HT1080 (cell line): ENCODE results near the gene MTMR1. TPM values are rescaled to one million over a fixed set of nuclear protein-coding genes. Genes with fewer than 3 reads are reported as not detected.

ENCODE experiments used
- DNase-seq: peaks from one replicate; pipeline ENCODE4 v3.0.0-alpha.2; 2015; ENCODE audit warnings: low read depth
- total RNA-seq: library from RNA; depleted of rRNA; stranded (reverse); fragments of >200 nt; shearing (Covaris generic); gene quantifications from 2 replicates; pipeline ENCODE4 v1.2.3, GENCODE V29; 2014

MTMR1 gene
- total RNA-seq, 1 experiment from 2014 or later: 10.7 TPM

GRCh38 chrX:150696331-150696730 is 3.1 kb downstream of the MTMR1 start:
- DNase-seq: no peak

DNA sequence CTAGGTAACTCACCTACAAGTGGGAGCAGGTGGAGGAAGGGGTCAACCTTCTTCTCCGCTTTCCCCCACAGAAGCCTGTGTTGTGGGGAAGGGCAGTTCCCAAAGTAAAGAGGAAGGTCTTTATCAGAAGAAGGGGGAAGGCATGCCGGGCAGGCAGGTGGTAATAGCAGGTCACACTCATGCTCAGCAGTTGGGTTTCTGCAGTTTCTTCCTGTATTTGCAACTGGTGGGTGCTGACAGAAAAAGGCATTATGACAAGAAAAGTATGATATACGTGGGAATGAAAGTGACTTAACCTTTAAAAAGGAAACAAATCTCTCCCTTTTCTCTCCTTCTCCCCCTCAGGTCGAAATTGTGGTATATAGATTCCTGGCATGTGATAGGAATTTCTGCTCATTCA is 3.7 kb downstream of the MTMR1 start:
- no peak for DNase-seq

- DNase-seq: no peak
These were observed 4.4 kb downstream of the MTMR1 start for GRCh38 chrX:150697641-150698040.

DNA sequence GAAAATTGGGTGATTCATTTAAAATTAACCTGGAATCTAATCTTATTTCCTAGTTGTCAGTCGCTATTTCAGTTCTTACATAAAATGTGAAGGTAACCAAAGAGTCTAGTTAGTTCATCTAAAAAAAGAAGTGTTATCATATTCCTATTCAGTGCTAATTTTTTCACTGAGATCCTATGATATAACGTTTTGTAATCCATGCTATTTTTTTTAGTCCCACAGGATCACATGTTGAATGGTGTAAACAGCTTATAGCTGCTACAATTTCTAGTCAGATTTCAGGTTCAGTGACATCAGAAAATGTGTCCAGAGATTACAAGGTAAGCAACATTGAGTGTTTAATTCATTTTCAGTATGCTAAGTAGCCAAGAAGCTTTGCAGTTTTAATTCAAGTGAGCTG is 5.8 kb downstream of the MTMR1 start:
- DNase-seq: no peak

GRCh38 chrX:150700107-150700506 is 6.9 kb downstream of the MTMR1 start:
- no peak for DNase-seq

DNA sequence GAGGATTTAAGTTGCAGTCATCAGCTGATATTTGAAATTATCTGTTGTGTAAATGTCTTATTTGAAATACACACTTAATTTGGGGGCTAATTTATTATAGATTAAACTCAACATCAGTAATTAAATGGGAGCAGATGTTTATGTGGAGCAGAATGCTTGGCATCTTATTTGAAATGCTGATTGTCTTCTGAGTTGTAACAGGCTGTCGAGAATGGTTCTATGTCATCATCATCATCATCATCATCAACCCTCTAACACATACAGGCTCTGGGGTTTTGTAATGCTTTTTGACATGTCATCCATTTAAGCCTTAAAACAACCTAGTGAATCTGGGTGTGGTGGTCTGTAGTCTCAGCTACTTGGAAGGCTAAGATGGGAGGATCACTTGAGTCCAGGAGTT is 8.2 kb downstream of the MTMR1 start:
- DNase-seq: no peak

GRCh38 chrX:150702966-150703694 is 9.9 kb downstream of the MTMR1 start:
- DNase-seq: no peak

- no peak for DNase-seq
These were observed 10.4 kb downstream of the MTMR1 start for GRCh38 chrX:150703695-150703974.

DNA sequence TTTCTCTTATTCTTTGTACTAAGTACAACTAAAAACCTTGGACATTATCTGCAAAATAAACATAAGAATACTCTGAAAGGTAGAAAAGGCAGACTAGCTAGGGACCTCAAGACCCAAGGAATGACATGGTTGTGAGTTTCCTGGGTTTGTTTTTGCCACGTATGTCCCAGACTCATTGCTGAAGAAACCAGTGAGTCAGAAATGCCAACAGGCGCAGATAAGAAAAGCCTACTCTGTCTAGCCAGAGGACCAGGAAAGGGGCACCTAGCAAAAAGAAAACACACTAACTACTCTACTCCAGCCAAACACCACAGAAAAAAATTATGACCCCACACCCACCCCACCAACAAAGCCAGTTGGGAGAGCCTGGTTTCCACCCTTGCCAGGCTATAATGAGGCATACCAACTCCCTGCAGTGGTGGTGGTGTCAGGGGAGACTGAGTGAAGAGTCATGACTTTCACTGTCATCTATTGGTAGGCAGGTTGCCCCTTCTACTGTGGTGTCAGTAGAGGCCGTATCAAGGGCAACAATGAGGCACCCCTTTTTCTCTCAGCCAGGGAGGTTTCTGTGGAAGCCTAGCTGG is 10.9 kb downstream of the MTMR1 start:
- DNase-seq: peak; percentile 80

GRCh38 chrX:150712619-150713018 is 19.4 kb downstream of the MTMR1 start:
- DNase-seq: no peak

- DNase-seq: no peak
These were observed 22.0 kb downstream of the MTMR1 start for GRCh38 chrX:150715184-150715583.

DNA sequence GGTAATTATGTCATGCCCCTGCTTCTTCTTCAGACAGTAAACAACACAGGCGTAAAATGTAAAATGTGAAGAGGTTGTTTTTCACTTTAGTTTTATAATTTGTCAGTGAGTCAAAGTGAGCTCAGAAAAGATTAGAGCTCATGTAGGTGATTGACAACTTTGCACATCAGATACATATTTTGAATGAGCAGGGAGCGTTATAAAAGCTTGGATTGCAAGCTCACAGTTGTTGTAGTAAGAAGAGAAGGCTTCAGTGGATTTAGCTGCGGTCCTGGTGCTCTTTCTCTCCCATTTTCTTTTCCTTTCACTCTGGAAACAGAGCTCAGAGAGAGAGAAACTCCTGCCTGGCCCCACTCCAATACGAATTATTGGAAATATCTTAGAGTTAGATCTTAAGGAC is 26.4 kb downstream of the MTMR1 start:
- DNase-seq: no peak

DNA sequence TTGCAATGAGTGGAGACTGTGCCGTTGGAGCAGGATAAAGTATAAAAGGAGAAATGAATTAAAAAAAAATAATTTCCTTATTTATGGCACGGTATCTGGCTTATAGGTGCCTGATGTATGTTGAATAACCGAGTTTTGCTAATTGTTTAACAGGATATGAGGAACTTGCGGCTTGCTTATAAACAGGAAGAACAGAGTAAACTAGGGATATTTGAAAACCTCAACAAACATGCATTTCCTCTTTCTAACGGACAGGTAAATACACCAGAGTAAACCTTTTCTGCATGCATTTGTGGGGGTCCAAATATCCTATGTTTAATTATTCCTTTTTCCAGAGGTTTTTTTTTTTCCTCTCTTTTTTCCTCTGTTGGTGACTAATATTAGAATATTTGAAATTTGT is 36.8 kb downstream of the MTMR1 start:
- no peak for DNase-seq

- DNase-seq: no peak
These were observed 37.5 kb downstream of the MTMR1 start for GRCh38 chrX:150730719-150731118.

GRCh38 chrX:150731795-150732194 is 38.6 kb downstream of the MTMR1 start:
- peak; percentile 73 for DNase-seq

- DNase-seq: no peak
These were observed 43.3 kb downstream of the MTMR1 start for GRCh38 chrX:150736475-150736874.

GRCh38 chrX:150752124-150752523 is 58.9 kb downstream of the MTMR1 start:
- no peak for DNase-seq

DNA sequence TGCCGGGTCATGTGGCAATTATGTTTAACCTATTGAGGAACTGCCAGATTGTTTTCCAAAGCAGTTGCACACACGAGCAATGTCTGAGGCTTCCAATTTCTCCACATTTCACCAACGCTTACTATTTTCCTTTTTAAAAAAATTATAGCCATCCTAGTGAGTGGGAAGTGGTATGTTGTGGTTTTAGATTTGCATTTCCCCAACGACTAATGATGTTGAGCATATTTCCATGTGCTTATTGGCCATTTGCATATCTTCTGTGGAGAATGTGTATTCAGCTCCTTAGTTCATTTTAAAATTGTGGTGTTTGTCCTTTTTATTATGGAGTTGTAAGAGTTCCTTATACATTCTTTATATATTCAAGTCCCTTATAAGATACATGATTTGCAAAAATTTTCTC is 60.2 kb downstream of the MTMR1 start:
- DNase-seq: no peak

GRCh38 chrX:150753968-150754367 is 60.8 kb downstream of the MTMR1 start:
- no peak for DNase-seq

DNA sequence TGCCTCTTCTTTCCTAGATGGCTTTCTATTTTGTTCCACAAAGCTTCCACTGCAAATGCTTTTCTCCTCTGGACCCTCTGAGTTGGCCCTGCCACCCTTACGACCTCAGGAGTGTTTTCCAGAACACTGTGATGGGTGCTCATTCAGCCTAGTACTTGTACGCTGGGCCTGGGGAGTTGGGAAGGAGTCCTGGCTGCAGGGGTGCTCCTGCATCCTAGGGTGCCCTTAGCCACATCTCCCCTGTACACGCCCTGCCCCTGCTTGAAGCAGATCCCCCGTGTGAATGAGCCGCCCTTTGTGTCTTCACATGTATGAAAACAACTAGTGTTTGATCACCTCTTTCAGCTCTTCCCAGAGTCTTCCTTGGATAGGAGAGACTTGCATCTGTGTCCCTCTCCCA is 64.2 kb downstream of the MTMR1 start:
- DNase-seq: no peak

GRCh38 chrX:150759568-150760416 is 66.6 kb downstream of the MTMR1 start:
- no peak for DNase-seq

GRCh38 chrX:150761176-150761818 is 68.1 kb downstream of the MTMR1 start:
- DNase-seq: no peak
